ENCODE measurements around the gene NFATC1.

The NFATC1 gene

DNA sequence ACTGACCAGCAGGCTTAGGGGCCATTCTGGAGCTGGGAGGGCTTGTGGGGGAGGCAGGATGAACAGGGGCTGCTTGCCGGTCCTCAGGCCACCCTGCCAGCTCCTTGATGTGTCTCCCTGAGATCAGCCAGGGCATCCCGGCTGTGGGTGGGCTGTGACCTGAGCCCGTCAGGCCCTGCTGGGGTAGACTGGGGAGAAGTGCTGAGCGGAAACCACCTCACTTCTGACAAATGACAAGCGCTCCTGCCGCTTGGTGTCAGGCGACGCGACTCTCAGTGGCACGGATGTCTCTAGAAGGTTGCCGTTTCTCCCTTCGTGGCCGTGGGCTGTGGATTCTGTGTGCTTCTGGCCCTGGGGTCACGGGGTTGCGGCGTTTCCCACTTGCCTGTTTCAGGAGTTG lies 45.7 kb downstream of the NFATC1 start:
- ATAC-seq (no peak), DNase-seq (no peak)

DNA sequence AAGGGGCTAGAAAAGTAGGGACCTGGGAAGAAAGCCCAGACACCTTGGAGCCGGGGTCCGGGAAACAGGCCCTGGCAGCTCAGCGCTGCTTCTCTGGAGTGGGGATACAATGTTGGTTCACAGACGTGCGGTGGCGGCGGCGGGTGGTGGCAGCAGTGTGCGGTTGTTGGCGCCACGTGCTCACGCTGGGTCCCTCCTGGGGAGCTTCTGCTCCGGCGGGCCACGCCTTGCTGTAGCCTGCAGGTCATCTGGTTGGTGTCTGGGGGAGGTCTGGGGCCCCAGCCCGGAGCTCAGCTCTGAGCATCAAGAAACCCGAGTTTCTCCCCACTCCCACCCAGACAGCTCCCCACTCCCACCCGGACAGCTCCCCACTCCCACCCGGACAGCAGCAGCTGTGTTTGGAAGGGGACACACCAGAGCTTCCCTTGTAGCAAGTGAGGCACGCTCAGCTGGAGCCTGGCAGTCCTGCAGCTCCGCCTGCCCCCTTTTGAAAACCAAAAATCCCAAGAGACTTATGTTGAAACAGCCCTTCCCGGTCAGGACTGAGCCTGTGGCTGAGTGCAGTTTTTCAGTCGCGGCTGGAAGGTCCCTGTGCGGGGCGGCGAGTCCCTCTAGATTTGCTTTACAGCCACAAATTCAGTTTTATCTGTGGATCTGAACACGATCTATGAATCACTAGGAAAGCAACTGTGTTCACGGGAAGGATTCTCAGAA lies 46.9 kb downstream of the NFATC1 start:
- DNase-seq (no peak), ATAC-seq (no peak)

DNA sequence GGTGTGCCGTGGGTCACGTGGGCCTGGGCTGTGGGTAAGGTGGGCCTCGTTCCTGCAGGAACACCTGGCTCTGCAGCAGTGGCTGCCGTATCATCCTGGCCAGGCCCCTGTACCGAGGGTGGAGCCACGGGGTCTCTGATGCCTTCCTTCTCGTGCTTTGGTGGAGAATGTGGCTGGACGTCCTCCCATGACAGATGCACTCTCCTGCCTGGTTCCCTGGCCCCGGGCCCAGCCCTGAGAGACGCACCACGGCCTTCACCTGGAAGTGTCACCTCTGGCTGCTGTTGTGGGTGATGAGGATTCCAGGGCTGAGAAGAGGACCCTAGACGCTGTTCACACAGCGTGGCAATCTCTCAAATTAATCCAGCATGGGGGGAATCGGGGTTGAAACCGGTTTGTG lies 49.5 kb downstream of the NFATC1 start:
- no peak for ATAC-seq
- DNase-seq = no peak

DNA sequence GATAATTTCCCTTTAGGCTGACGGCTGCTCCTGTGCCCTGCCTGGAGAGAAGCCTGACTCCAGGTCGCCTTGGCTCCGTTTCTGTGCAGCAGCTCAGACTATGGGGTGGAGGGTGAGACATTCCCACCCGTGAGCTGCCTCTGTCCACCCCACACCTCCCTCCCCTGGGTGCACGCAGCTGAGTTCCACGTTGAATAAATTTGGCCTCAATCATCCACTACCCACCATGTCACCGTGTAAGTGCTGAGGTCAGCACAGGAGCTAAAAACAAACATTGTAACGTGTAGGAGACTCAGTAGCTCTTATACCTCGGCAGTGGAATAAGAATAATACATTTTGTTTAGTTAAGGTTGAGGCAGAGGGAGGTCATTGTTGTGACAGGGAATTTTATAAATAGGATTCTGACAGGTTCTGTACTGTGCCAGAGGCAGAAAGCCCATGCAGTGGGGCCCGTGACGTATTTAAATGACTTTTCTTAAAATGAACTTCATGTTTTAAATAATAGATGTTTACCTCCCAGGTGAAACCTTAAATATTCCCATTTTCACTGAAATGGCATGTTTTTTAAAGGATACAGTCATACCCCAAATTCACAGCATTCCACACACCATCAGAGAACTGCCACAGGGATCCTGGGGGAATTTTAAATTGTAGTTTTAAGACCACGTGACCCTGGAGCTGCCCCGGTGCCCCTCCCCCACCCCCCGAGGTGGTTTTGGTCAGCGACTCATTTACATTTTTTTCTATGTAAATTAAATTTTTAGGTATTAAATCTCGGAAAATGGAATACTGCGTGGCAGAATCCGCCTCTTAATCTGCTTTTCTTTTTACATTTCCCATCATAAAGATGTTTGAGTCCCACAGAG lies 50.2 kb downstream of the NFATC1 start:
- ATAC-seq (no peak), DNase-seq (no peak)

DNA sequence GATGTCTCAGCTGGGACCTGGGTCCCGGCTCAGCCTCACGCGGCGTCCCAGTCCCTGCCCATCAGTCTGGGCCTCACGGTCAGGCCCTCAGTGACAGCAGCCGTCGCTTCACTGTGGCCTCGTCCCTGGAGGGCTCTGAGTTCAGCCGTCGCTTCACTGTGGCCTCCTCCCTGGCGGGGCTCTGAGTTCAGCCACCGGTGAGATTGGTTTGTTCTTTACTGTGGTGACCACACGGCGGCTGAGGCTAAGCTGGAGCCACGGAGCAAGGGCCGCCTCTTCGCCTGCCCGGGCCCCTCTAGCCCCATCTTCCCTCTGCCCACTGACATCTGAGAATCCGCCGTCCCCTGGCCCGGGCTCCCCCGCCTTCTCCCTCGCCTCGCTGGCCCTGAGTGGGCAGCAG lies 51.2 kb downstream of the NFATC1 start:
- ATAC-seq (no peak), DNase-seq (no peak)

DNA sequence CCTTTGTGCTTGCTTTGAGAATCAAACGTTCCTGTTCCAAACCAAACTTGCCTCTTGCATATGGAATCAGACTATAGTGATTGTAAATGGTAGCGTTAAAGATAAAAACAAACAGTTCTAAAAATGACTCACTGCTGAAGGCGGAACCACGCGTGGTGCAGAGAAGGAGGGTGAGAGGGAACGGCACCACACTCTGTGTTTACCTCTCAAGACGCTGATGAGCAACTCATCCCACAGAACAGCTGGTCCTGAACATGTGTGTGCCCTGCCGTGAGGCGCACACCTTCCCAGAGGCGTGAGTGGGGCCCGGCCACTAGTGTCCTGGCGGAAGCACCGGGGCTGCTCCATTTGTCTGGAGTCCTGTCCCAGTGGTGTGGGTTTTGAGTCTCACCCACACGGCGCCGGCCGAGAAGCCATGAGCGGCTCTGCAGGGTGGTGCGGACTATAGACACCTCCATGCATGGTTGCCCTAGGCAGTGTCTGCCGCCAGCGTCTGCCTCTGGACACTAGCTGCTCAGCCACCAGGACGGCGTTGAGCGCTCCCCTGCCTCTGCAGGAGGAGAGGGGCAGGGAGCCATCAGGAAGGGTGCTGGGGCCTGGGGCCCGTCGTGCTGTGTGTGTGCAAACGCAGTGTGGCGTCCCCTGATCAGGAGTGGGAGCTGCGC lies 52.1 kb downstream of the NFATC1 start:
- DNase-seq = no peak
- peak; percentile 45 for ATAC-seq

DNA sequence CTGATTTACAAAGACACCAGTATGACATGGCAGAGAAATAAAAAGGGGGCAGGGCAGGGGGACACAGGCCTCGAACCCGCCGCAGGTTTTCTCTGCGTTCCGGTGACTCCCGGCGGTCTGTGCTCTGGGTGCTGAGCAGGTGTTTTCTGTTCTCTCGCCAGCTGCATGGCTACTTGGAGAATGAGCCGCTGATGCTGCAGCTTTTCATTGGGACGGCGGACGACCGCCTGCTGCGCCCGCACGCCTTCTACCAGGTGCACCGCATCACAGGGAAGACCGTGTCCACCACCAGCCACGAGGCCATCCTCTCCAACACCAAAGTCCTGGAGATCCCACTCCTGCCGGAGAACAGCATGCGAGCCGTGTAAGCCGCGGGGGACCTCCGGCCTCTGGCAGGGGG lies 52.9 kb downstream of the NFATC1 start:
- ATAC-seq (no peak), DNase-seq (no peak)

DNA sequence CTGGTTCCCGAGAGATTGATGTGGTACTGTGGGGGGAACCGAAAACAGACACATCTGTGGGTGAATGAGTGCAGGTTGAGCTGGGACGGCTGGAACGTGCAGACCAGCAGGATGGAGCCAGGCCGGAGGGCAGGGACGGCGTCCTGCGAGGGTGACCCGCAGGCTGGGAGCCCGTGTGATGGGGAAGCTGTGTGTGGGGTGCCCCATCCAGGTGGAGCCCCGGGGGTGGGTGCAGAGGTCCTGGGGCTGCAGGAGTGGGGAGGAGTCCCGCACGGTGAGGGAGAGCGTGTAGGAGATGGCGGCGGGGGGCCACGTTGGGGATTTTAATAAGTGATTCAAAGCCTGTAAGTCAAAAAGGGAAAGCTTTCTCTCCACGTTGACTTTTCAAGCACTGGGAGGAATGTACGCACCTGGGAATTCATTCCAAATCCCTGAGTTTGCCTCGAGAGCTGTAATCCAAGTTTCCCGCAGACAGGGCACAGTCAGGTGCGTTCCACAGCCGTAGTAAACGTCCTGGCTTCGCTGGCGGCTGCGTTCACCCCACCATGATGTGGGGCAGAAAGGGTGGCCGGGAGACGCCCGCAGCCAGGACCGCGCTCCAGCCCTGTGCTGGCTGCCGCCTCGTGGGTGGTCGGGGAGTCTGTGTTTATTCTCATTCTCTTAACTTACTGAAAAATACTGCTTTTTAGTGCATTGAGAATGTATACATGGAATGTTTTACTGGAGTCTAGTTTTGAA lies 54.0 kb downstream of the NFATC1 start:
- ATAC-seq = no peak
- DNase-seq = no peak

DNA sequence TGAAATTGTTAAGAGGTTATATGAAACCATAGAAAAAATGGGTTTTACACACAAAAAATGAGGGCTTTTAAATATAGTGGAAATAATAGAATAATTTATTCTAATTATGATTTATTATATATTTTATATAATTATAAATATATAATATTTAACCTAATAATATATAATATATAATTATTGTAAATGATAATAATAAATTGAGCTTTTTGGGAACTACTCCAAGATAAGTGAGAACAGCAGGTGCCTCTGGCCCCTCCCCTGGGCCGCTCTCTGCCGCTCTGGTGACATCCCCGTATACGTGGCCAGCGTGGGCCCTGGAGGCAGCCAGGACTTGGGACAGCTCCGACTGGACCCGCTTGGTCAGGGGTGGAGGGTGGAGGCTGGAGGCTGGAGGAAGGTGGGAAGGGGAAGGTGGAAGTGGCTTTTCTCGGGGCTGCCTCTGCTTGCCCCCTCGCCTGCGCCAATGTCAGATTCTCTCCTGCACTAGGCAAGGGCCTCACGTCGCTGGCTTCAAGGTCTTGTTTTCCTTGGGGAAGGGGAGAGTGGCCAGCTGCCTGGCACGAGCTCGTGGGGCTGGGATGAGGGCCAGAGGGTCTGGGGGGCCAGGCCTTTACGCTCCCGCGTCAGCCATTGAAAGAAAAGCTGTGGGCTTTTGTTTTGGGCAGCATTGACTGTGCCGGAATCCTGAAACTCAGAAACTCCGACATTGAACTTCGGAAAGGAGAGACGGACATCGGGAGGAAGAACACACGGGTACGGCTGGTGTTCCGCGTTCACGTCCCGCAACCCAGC lies 54.8 kb downstream of the NFATC1 start:
- no peak for DNase-seq
- ATAC-seq = no peak

DNA sequence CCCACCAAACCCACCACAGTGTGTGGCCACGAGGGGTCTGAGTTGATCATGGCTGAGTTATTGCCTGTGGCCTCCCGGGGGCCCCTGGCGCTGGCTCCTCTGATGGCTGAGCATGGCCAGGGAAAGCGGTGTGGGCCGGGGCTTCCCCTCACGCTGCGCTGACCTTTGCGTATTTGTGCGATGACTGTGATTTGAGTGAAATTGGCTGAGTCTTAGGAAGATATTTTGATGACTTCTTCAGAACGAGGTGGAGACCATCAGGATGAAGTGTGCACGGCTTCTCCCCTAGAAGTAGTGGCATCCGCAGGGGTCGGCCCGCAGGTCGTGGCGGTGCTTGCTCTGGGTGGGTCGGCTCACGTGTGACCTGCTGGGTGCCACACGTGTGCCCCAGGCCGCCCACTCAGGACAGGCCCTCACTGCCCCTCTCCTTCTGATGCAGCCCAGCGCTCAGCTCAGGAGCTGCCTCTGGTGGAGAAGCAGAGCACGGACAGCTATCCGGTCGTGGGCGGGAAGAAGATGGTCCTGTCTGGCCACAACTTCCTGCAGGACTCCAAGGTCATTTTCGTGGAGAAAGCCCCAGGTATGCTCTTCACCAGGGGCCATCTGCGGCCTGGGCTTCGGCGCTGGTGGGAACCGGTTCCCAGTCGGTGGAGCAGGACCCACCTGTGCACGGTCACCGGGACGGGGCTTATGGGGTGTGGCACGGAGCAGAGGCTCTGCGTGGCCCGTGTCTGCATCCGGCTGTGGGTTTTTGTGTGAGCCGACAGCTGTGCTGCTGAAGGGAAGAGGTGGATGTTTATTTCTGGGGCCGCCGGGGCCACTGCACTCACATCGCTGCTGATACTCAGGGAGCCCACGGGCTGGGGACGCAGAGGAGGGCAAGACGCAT lies 55.8 kb downstream of the NFATC1 start:
- ATAC-seq (no peak), DNase-seq (no peak)

DNA sequence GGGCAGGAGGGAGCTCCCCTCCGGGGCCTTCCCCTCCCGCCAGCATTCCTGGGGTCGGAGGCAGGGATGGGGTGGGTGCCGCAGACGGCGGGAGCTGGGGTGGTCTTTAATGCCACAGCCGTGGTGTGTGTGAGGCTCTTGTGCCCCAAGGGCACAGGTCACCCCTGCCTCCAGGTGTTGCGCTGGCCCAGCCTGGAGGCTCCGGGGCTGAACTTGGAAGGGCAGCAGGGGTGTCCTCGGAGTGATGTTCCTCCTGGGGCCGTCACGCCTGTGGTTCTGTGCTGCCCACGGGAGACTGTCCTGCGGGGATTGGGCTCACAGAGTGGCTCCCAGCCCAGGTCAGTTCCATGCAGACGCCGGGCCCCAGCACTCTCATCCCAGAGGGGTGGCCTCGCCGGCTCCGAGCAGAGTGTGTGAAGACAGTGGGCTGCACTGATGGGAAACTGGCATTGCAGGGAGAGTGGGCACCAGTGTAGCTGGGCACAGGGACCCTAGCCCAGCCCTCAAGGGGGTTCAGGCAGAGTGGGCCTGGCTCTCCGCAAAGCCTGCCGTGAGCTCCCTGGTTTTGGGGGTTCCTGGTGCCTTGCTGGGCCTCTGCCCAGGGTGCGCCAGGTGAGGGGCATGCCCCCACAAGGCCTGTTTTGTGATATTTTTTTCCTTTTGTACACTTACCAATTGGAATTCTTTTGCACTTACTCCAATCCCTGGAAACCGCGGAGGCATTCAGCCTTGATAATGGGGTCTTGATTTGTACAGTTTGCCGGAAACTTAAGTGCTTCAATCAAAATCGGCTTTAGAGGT lies 56.7 kb downstream of the NFATC1 start:
- DNase-seq (no peak), ATAC-seq (no peak)

DNA sequence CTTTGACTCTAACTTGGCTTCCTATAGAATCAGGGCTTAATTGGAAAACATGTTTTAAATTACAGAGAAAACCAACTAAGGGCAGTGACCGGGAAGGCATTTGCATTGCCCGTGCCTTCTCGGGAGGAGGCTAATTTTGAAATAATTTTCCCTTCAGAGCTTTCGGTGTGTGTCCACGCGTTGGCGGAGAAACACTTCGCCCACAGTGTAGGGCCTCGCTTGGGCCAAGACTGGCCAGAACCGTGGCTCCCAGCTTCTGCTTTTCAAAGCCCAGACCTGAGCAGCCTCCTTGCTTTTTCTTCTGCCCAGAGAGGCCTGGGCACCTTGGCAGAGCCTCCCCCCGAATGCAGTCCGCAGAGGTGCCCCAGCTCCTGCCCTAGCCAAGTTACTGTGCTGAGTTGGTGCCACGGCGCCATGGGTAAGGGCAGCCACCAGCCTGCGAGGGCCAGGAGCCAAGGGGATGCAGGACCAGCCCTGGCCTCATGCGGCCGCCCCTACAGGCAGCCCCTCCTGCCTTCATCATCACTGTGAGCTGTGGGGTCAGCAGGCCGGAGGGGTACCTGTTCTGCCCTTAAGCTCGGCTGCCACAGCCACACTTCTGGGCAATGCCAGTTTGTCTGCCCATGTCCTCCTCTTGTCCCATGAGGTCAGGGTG lies 57.4 kb downstream of the NFATC1 start:
- DNase-seq (no peak), ATAC-seq (no peak)

DNA sequence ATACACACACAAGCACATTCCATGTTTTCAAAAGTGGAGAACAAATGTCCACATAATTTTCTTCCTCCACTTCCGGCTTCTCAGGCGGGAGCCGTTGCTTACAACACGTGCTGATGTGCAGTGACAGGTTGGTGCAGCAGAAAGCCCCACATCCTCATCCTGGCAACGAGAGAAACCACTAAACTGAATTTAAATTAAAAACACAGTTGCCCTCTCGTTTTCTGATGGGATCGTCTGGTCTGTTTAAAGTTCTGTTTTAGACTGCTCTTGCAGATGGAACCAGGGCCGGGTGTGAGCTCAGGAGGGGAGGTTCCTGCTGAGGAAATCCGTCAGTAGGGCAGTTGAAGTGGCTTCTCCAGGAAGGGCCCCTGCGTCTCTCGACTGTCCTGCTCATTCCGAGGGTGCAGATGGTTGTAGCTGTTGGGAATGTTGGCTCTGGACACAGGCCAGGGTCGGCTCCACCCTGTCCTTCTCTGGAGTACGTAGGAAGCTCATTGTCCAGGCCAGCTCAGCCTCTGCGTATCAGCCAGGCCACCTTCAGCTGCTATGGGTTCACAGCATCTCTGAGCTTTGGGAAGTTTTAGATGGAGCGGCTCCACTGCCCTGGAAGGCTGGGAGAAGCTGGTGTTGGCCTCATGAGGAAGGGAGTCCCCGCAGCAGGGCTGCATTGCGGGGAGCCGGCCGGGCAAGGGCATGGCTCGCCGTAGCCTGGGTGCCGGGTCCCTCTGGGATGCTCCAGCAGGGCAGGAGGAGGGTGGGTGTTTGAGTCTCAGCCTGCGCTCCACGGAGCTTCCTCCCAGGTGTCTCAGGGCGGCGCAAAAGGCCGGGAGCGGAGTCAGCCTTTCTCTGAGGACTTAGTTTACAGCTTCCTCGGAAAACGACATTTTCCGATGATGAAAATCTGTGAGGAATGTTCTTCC lies 58.3 kb downstream of the NFATC1 start:
- no peak for DNase-seq
- ATAC-seq = no peak

DNA sequence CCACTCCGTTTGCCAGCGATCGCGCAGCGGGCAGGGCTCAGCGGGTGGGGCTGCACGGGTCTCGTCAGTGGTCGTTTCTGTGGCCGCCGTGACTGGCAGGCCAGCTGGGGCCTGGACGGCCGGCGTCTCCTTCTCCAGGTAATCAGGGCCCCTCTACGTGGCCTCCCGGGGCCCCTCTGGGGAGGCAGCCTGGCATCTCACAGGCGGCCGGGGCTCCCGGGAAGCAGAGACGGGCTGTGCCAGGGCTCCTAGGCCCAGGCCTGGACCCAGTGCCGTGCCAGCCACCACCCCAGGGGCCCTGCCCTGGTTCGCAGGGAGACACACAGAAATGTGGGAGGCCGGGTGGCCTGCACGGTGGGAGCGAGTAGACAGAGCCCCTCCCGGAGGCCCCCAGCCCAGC lies 59.5 kb downstream of the NFATC1 start:
- ATAC-seq (no peak), DNase-seq (no peak)

DNA sequence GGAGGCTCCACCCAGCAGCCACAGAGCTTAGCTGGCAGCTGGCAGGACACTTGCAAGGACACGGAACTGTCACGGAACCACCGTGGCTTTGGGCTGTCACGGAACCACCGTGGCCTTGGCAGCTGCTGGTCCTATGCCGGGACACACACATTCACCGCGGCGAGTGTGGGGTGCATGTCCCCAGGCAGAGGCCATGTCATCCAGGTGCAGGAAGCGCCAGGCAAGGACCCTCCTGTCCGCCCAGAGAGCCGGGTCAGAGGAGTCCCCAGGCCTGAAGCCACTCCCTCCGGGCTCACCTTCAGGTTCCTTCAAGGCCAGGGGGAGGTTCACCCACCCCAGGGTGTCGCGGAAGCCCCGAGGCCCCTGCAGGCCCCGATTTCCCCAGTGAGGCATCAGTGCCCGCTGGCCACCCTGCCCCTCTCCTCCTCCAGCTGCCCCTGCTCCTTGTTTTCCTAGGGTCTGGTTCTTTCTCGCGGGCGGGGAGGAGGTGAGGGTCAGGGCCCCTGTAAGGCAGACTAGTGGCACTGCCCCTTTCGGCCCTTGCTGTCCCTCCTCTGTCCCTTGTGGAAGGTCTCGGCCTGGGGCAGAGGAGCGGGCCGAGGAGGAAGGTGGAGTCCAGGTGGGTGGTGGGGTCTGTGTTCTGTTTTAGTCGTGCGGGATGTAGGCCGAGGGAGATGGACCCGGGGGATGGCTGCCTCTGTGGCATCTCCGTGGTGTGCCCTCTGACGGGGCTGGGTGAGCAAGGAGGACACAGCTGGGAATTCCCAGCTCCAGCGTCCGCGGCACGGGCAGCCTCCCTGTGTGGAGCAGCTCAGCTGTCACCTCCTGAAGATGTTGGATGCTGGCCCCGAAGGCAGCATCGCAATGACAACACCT lies 60.6 kb downstream of the NFATC1 start:
- no peak for ATAC-seq

DNA sequence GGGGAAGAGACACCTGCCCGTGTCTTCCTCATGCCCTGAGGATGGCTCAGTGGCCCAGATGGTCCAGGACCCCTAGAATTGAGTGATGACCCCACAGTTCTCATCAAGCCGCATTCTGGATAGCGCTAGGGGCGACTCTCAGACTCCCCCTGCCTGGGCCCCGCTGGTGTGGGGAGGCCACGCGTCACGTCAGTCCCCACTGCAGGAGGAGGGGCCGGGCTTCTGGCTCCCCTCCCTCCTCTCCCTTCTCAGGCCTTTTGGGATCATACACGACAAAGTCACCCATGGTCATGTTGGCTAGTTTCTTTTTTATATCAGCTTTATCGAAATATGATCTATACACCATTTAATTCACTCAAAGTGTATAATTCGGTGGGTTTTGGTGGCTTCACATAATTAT lies 61.5 kb downstream of the NFATC1 start:
- no peak for DNase-seq
- no peak for ATAC-seq

More for the DNA sequence above, 60.6 kb downstream of the NFATC1 start:
- no peak for DNase-seq

DNA sequence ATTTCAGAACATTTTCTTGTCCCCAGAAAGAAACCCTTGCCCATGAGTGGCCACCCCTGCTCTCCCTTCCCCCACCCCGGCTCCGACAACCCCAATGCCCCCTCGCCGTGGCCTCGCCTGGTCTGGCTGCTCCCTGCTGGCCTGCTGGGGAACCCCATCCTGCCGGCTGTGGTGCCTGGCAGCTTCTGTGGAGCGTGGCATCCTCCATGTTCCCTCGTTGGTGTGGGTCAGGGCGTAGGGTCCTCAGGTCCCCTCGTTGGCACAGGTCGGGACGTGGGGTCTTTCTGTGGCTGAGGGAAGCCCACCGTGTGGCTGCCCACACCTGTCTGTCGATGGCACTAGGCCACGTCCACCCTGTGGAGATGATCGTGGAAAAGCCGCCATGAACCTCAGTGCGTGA lies 61.9 kb downstream of the NFATC1 start:
- no peak for ATAC-seq
- no peak for DNase-seq

All from stimulated activated naive CD8-positive, alpha-beta T cell treated with anti-CD3 and anti-CD28 coated beads, Interleukin-15, Interleukin-2, amounts not matched to agents 100 U/mL and 50 U/mL, for 24 hours (primary cell).